ENCODE measurements around the gene SLC7A11.

SLC7A11 gene

GRCh38 chr4:138225477-138225876 is 16.7 kb downstream of the SLC7A11 start:
- no peak for TF ChIP-seq EZH2 (optimal IDR thresholded peaks at IDR 0.05; ENCODE audit: low read depth, low read length)
- TF ChIP-seq, protein P1, sequence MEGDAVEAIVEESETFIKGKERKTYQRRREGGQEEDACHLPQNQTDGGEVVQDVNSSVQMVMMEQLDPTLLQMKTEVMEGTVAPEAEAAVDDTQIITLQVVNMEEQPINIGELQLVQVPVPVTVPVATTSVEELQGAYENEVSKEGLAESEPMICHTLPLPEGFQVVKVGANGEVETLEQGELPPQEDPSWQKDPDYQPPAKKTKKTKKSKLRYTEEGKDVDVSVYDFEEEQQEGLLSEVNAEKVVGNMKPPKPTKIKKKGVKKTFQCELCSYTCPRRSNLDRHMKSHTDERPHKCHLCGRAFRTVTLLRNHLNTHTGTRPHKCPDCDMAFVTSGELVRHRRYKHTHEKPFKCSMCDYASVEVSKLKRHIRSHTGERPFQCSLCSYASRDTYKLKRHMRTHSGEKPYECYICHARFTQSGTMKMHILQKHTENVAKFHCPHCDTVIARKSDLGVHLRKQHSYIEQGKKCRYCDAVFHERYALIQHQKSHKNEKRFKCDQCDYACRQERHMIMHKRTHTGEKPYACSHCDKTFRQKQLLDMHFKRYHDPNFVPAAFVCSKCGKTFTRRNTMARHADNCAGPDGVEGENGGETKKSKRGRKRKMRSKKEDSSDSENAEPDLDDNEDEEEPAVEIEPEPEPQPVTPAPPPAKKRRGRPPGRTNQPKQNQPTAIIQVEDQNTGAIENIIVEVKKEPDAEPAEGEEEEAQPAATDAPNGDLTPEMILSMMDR (IDR thresholded peaks at IDR 0.05; ENCODE audit: low read length), result no peak
- Histone ChIP-seq H2AFZ (ENCODE audit: low read length) (no peak overlapping the region), H3K9me3 (replicated peaks; ENCODE audit: insufficient read depth, low read length) (no peaks in the 10 kb centered on the region), H3K27ac (ENCODE audit: low read length) (no peak overlapping the region), H3K79me2 (ENCODE audit: low read length) (no peaks in the 10 kb centered on the region), H3K4me1 (ENCODE audit: low read length) (no peaks in the 10 kb centered on the region), H3K36me3 (replicated peaks; ENCODE audit: insufficient read depth, low read length) (no peaks in the 10 kb centered on the region), H3K9ac (ENCODE audit: low read length) (no peak overlapping the region), H3K4me2 (ENCODE audit: low read depth, low read length) (no peak overlapping the region), H4K20me1 (ENCODE audit: insufficient read depth, low read length) (no peaks in the 10 kb centered on the region), H3K27me3 (replicated peaks; ENCODE audit: insufficient read depth, low read length) (no peaks in the 10 kb centered on the region), H3K9me2 (replicated peaks; ENCODE audit: insufficient read depth, low read length) (no peaks in the 10 kb centered on the region), H3F3A (ENCODE audit: insufficient read depth, low read length) (no peaks in the 10 kb centered on the region), H3K4me3 (ENCODE audit: low read length) (no peak overlapping the region)
- no peak for DNase-seq

- H3K4me3 ChIP-seq (ENCODE audit: low read length), result no peak overlapping the region
- no peaks in the 10 kb centered on the region for H3K4me1 ChIP-seq (ENCODE audit: low read length)
- no peaks in the 10 kb centered on the region for H3F3A ChIP-seq (ENCODE audit: insufficient read depth, low read length)
- TF ChIP-seq, protein P1 (IDR thresholded peaks at IDR 0.05; ENCODE audit: low read length), result no peak
- TF ChIP-seq EZH2phosphoT487 (IDR thresholded peaks at IDR 0.05; ENCODE audit: low read length), result no peak
- TF ChIP-seq EZH2 (optimal IDR thresholded peaks at IDR 0.05; ENCODE audit: low read depth, low read length), result no peak
- DNase-seq, result no peak
- no peaks in the 10 kb centered on the region for H3K79me2 ChIP-seq (ENCODE audit: low read length)
- no peaks in the 10 kb centered on the region for H3K36me3 ChIP-seq (replicated peaks; ENCODE audit: insufficient read depth, low read length)
- no peak overlapping the region for H3K9ac ChIP-seq (ENCODE audit: low read length)
- no peak overlapping the region for H3K27ac ChIP-seq (ENCODE audit: low read length)
- no peaks in the 10 kb centered on the region for H3K9me3 ChIP-seq (replicated peaks; ENCODE audit: insufficient read depth, low read length)
- H2AFZ ChIP-seq (ENCODE audit: low read length), result no peak overlapping the region
- no peak overlapping the region for H3K4me2 ChIP-seq (ENCODE audit: low read depth, low read length)
- no peaks in the 10 kb centered on the region for H3K27me3 ChIP-seq (replicated peaks; ENCODE audit: insufficient read depth, low read length)
- no peaks in the 10 kb centered on the region for H4K20me1 ChIP-seq (ENCODE audit: insufficient read depth, low read length)
- H3K9me2 ChIP-seq (replicated peaks; ENCODE audit: insufficient read depth, low read length), result no peaks in the 10 kb centered on the region
These were observed 17.5 kb downstream of the SLC7A11 start for GRCh38 chr4:138224614-138225013.

DNA sequence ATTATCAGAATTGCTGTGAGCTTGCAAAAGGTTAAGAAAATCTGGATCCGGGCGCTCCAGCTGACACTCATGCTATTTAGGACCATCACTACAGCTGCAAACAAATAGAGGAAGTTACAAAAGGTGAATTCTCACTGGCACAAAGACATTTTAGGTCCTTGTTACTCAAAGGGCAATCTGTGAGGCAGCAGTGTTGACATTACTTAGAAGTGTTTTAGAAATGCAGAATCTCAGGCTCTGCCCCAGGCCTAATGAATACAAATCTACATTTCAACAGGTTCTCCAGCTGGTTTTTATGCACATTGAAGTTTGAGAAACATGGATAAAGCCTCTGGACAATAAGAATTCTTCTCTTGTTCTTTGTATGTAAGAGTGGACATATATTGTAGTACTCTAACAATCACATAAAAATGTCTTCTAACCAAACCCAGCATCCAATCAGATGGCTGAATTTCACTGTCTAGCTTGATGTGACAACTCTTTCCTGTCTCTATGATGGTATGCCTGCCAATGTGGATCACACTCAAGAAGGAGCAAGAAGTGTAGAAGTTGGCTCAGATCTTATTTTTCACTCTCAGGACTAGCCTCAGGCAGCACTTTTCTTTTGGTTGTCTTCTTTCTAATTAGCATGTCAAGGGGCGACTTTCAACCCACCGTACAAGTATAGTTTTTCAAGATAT is 18.8 kb downstream of the SLC7A11 start:
- Histone ChIP-seq H3K27ac (ENCODE audit: low read length) (no peak overlapping the region), H2AFZ (ENCODE audit: low read length) (no peak overlapping the region)
- TF ChIP-seq, protein P1 (IDR thresholded peaks at IDR 0.05; ENCODE audit: low read length), result no peak

More for the DNA sequence above, 18.8 kb downstream of the SLC7A11 start:
- H3K36me3 ChIP-seq (replicated peaks; ENCODE audit: insufficient read depth, low read length), result no peaks in the 10 kb centered on the region
- H3K27me3 ChIP-seq (replicated peaks; ENCODE audit: insufficient read depth, low read length), result no peaks in the 10 kb centered on the region
- no peaks in the 10 kb centered on the region for H3F3A ChIP-seq (ENCODE audit: insufficient read depth, low read length)
- H3K9ac ChIP-seq (ENCODE audit: low read length), result no peak overlapping the region
- H3K9me2 ChIP-seq (replicated peaks; ENCODE audit: insufficient read depth, low read length), result no peaks in the 10 kb centered on the region
- H4K20me1 ChIP-seq (ENCODE audit: insufficient read depth, low read length), result no peaks in the 10 kb centered on the region
- H3K4me3 ChIP-seq (ENCODE audit: low read length), result no peak overlapping the region
- H3K79me2 ChIP-seq (ENCODE audit: low read length), result no peaks in the 10 kb centered on the region
- DNase-seq, result no peak
- H3K4me1 ChIP-seq (ENCODE audit: low read length), result no peaks in the 10 kb centered on the region
- no peak overlapping the region for H3K4me2 ChIP-seq (ENCODE audit: low read depth, low read length)
- no peaks in the 10 kb centered on the region for H3K9me3 ChIP-seq (replicated peaks; ENCODE audit: insufficient read depth, low read length)

Data from MM.1S (cell line).